Stimulated activated naive CD4-positive, alpha-beta T cell treated with Interleukin-2 at 50 U/mL for 16 hours (primary cell): ENCODE data around the gene UPF2.
"Not testable (repeated sequence)": the region's sequence is repeated elsewhere in the genome, so short reads cannot be mapped to it uniquely, and the experiment has no call there.

Experiments
- DNase-seq: peaks from one replicate; lab custom pipeline; 2025; lab: John Stamatoyannopoulos, UW

The UPF2 gene

DNA sequence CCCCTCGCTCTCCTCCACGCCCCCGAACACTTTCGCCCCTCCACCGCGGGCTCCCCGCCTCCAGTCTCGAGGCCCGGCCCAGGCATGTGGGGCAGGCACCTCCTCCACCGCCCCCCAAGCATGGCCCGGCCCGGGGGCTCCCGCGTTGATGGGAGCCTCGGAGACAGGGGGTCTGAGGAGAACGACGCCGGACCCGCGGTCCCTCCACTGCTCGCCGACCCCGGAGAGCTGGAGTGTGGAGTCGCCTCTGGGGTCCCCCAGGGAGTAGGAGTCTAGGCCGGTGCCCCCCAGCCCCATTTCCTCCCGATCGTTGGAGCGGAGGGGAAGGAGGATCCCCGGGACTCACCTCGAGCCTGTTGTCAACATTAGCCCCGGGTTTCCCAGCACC lies 206 bp downstream of the UPF2 start:
- peak; percentile 52 for DNase-seq

GRCh38 chr10:12041766-12042408 lies 722 bp downstream of the UPF2 start:
- DNase-seq: peak; percentile 16

- no peak for DNase-seq
Measured at GRCh38 chr10:12036073-12036655, 6.4 kb downstream of the UPF2 start.

DNA sequence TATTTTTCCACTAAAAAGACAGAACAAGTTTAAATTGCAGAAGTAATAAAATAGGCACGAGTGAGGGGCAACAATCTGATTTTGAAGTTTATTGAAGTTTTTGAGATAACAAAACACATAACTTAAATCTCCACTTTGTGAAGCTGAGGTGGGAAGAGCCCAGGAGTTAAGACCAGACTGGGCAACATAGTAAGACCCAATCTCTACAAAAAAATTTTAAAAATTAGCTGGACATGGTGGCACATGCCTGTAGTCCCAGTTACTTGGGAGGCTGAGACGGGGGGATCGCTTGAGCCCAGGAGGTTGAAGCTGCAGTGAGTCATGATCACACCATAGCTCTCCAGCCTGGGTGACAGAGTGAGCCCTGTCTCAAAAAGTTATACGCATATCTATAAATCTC lies 11.2 kb downstream of the UPF2 start:
- DNase-seq: no peak

GRCh38 chr10:12027539-12027938 lies 15.1 kb downstream of the UPF2 start:
- no peak for DNase-seq

GRCh38 chr10:12025591-12025990 lies 17.0 kb downstream of the UPF2 start:
- DNase-seq: no peak

DNA sequence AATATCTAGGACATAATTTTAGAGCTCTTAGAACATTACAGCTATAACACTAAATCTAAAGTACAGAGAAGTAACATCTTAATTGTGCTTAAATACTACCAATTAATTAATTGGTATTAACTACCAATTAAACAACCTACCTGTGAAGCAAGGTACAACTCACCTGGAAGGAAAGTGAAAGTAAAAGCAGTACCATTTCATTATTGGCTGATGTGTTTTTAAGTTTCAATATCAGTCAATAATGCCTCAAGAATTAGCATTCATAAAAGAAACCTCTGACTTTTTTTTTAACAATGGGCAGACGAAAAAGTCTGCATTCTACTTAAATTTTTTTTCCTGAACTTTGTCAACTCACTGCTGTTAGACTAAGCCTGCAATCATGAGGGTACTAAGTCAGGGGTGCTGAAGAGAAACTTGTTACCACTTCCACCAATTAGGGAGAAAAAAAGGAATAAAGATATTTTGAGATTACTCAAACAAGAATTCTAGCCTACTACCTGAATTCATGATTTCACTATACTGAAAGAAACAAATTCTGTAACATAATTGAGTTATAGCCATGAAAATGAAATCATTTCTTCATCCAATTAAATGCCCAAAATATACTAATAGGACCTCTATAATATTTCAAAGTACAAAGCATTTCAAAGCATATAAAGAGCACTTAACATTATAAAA lies 19.9 kb downstream of the UPF2 start:
- DNase-seq: no peak

DNA sequence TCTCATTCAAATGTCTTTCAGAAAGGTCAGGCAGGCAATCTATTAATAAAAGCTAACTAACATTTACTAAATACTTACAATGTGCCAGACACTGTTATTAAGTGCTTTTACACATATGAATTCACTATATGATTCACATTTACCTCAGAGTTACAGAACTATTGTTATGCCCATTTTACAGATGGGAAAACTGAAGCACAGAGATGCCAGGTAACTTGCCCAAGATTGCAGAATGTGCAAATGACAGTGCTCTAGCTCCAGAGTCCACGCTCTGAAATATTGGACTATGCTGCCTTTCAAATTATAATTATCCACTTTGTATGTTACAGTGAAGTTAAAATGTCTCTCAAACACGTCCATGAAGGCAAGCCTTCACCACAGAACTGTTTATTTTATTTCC lies 22.0 kb downstream of the UPF2 start:
- DNase-seq: no peak

GRCh38 chr10:12019283-12019971 lies 23.2 kb downstream of the UPF2 start:
- DNase-seq: no peak

GRCh38 chr10:12018438-12019282 lies 23.9 kb downstream of the UPF2 start:
- DNase-seq: no peak

GRCh38 chr10:12013926-12014325 lies 28.7 kb downstream of the UPF2 start:
- no peak for DNase-seq

- DNase-seq: not testable (repeated sequence)
Measured at GRCh38 chr10:12013391-12013790, 29.2 kb downstream of the UPF2 start.

DNA sequence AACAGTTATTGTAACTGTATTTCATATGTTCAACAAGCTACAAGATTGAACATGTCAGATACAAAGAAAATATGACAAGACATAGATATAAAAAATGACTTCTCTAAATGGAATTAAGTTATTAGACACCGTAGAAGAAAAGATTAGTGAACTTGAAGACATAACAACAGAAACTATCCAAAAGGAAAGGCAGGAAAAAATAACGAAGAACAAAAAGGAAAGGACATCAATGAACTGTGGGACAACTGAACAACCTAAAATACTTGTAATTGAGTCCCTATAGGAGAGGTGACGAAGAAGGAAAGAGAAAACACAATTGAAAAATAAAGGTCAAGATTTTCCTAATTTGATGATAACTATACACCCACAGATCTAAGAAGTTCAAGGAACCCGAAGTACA lies 32.3 kb downstream of the UPF2 start:
- DNase-seq: no peak

DNA sequence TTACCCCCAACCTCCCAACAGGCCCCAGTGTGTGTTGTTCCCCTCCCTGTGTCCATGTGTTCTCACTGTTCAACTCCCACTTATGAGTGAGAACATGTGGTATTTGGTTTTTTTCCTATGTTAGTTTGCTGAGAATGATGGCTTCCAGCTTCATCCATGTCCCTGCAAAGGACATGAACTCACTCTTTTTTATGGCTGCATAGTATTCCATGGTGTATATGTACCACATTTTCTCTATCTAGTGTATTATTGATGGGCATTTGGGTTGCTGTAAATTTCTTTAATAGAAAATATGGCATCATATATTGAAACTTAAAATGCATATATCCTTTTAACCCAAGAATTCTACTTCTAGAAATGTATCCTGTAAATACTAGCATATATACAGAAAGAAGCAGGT lies 33.8 kb downstream of the UPF2 start:
- not testable (repeated sequence) for DNase-seq

DNA sequence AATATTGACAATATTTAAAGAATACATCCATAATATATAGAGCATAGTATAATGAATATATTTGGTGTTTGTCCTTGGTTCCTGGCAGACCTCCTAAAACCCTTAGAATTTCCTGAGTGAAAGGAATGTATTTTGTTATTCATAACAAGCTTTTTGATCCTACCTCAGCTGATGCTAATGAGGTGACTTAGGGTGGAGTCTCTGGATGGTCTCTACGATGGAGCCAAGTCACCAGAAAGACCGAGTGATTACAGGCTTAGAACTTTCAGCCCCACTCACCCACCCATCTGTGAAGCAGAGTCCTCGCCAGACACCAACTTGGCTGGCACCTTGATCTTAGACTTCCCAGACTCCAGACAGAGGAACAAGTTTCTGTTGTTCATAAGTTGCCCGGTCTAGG lies 35.9 kb downstream of the UPF2 start:
- DNase-seq: no peak

GRCh38 chr10:11993834-11994468 lies 48.7 kb downstream of the UPF2 start:
- DNase-seq: no peak

- DNase-seq: no peak
Measured at GRCh38 chr10:11988924-11989323, 53.7 kb downstream of the UPF2 start.

DNA sequence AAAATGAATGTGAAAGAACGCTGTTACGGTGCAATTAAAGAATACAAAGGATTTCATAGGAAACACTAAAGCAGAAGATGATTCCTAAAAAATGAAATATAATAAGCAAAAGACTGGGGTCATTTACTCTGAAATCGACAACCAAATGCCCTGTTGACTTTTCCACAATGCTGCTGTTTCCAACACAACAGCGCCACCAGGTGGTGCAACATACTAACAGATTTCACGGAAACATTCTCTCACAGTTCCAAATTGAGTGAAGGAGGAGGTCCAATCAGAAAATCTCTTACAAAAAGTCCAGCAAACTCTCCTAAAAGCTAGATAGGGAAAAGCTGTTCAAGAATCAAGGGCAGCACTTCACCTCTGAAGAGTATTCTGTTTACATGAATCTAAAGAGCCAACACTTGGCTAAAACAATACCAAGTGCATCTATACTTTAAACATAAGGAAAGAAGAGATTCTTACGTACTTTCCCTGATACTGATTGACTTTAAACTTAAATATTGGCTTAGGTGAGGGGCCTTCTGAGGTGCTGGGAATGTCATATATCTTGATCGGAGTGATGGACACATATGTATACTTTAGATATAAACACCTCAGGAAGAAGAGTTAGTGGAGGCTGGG lies 55.9 kb downstream of the UPF2 start:
- DNase-seq: peak; percentile 59

- no peak for DNase-seq
Measured at GRCh38 chr10:11982253-11982652, 60.4 kb downstream of the UPF2 start.

DNA sequence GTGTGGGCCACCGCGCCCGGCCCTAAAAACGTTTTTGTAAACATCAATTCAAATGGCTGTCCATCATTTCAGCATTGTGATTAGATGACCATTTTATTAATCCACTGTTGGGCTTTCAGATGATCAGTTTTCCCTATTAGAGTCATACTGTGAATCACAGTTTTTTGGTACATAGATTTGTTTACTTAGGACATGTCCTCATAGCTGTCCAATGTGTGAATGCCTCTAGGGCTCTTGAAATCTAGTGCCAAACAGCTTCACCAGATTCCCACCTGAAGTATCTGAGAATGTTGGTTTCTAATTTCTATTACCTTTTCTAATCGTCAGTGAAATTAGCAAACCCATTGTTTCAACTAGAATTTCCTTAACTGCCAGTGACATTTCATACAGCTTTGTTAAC lies 66.8 kb downstream of the UPF2 start:
- no peak for DNase-seq

GRCh38 chr10:11972523-11972922 lies 70.1 kb downstream of the UPF2 start:
- not testable (repeated sequence) for DNase-seq
